ENCODE results near the gene RIMBP2.

RIMBP2 gene

DNA sequence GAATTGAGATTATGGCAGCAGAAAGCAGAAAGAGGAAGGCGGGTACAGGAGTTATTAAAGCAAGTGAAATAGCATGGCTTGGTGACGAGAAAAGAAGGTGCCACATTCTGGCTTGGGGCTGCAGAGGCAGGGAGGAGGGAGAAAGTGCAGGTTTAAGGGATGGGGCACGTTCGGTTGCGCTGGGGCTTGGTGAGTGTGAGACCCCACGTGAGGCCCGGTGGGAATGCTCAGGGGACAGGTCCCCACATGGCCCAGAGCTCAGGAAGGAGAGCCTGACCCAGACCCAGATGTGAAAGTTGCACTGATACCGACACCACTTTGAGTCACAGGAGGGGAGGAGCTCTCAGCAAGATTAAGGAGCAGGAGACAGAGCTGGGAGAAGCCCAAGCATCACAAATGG is 191.3 kb downstream of the RIMBP2 start:
- no peak overlapping the region for H3K27ac ChIP-seq
- no peak for TF ChIP-seq ZFX (IDR thresholded peaks at IDR 0.05; ENCODE audit: borderline replicate concordance)
- no peak for TF ChIP-seq CTCF (IDR thresholded peaks at IDR 0.05)

DNA sequence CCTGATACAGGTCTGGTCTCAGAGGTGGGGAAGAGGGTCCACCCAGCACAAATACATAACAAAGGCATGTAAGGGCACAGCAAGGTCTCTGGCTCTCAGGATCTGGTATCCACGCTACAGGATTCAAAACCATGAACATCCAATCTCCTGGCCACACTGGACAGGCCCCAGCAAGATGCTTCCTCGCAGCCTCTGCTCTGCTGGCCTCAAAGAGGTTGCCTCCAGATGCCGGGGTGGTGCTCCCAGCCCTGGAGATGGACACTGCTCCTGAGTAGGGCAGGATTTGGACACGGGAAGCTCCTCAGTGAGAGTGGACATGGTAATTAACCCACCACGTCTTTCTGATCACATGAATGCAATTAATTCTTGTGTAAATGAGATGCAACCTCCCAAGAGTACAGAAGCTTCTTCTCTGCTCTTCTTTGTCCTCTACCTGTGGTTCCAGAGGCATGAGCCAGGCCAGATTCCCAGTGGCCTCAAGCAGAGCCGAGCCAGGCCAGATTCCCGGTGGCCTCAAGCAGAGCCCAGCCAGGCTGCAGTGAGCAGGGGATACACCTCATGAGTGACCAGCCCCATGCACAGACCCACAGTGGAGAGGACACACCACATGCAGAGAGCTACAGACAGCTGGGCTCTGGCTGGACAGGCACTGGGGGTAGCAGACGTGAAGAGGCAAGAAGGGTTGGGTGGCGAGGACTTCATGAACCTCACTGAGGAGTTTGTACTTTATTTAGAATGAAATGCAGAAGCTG is 192.1 kb downstream of the RIMBP2 start:
- H3K27ac ChIP-seq, result no peak overlapping the region
- no peak for TF ChIP-seq CTCF (IDR thresholded peaks at IDR 0.05)
- TF ChIP-seq ZFX (IDR thresholded peaks at IDR 0.05; ENCODE audit: borderline replicate concordance), result no peak

DNA sequence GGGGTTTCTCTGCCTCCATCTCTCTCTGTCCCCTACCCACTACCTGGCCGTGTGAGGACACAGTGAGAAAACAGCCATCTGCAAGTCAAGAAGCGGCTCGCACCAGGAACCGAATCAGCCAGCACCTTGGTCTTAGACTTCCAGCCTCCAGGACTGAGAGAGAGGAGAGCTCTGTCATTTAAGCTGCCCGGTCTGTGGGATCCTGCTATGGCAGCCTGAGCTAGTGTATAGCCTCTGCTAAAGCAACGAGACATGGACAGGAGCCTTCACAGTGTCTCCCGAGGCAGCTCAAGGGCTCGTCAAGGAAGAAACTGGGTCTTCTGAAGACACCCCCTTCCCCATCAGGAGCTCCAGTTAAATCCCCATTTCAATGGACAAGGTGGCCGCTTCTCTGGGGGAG is 192.9 kb downstream of the RIMBP2 start:
- TF ChIP-seq ZFX (IDR thresholded peaks at IDR 0.05; ENCODE audit: borderline replicate concordance), result no peak
- TF ChIP-seq CTCF (IDR thresholded peaks at IDR 0.05), result no peak
- no peak overlapping the region for H3K27ac ChIP-seq

GRCh38 chr12:130522244-130522834 is 193.8 kb downstream of the RIMBP2 start:
- no peak overlapping the region for H3K27ac ChIP-seq
- no peak for TF ChIP-seq ZFX (IDR thresholded peaks at IDR 0.05; ENCODE audit: borderline replicate concordance)
- no peak for TF ChIP-seq CTCF (IDR thresholded peaks at IDR 0.05)

GRCh38 chr12:130521375-130522124 is 194.5 kb downstream of the RIMBP2 start:
- TF ChIP-seq CTCF (IDR thresholded peaks at IDR 0.05) (no peak), ZFX (IDR thresholded peaks at IDR 0.05; ENCODE audit: borderline replicate concordance) (no peak)
- no peak overlapping the region for H3K27ac ChIP-seq

DNA sequence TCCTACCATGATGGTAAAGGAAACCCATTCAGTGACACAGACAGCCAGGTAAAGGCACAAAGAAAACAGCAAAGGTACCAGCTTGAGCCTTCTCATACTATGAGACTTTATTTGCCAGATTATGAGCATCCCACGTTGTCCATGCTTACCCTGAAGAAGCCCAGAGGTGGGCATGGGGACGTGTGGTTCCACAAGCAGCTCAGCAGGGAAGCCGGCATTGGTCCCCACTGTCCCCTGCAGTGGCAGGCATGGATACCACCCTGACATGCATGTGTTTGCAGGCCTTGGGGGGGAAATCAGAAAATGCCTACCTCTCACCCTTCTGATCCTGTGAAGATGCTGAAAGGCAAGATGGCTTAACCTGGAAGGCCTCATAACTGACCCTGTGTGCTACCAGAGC is 195.3 kb downstream of the RIMBP2 start:
- no peak for TF ChIP-seq ZFX (IDR thresholded peaks at IDR 0.05; ENCODE audit: borderline replicate concordance)
- no peak for TF ChIP-seq CTCF (IDR thresholded peaks at IDR 0.05)
- no peak overlapping the region for H3K27ac ChIP-seq

GRCh38 chr12:130517588-130517987 is 198.5 kb downstream of the RIMBP2 start:
- no peak overlapping the region for H3K27ac ChIP-seq
- TF ChIP-seq ZFX (IDR thresholded peaks at IDR 0.05; ENCODE audit: borderline replicate concordance) (no peak), CTCF (IDR thresholded peaks at IDR 0.05) (no peak)
